GM18505 (cell line): ENCODE data around the gene CLIP1.
"Not testable (repeated sequence)": the region's sequence is repeated elsewhere in the genome, so short reads cannot be mapped to it uniquely, and the experiment has no call there.

Experiments used
- ATAC-seq: cut with Tn5 transposase; IDR thresholded peaks from one replicate; pipeline ENCODE4 v1.9.1; 2021; ENCODE audit not compliant: unreplicated experiment
- POLR2A ChIP-seq: IDR thresholded peaks from 4 replicates; pipeline ENCODE4 v1.6.1; 2011; ENCODE audit warnings: borderline replicate concordance; ENCODE audit not compliant: insufficient read depth, insufficient read length; ENCODE audit errors: extremely low read depth

The CLIP1 gene

DNA sequence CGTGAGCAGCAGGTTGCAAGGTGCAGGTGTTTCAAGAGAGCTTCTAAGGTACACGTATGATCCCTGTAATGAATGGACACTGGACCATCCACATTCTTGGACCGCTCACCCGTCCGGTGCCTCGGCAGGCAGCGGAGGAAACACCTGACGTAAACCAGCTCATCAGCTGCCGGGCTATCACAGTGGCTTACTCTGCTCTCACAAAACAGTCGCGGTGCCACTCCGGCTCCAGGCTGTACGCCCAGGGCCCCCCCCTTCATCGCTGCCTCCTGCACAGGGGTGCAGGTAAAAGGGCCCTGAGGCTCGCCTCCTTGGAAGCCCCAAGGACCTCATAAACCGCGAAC is 156.6 kb downstream of the CLIP1 start:
- TF ChIP-seq POLR2A: no peak
- peak; percentile 26 for ATAC-seq

DNA sequence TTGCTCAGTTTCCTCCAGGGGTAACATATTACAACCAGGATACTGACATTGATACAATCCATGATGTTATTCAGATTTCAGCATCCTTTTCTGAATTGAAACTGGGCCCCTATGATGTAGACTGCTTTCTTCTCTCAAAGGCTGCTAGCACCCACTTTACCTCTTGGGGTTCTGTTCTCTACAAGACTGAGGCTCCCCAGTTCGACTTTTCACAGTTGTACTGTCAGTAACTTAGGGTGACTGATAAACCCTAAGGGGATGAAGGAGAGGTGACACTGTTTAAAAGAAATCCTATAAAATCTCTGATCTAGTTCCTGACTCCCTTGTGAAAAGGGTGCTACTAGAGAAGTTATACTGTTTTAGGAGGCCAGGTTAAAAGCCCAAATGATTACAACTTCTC is 157.0 kb downstream of the CLIP1 start:
- no peak for ATAC-seq
- no peak for TF ChIP-seq POLR2A

DNA sequence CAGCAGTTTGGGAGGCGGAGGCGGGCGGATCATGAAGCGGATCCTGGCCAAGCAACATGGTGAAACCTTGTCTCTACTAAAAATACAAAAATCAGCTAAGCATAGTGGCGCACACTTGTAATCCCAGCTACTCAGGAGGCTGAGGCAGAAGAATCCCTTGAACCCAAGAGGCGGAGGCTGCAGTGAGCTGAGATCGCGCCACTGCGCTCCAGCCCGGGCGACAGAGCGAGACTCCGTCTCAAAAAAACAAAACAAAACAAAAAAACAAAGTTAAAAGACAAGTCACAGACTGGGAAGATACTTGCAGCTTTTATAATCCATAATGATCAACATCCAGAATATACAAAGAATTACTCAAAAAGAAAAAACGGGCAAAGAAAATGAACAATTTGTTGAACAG is 161.7 kb downstream of the CLIP1 start:
- ATAC-seq: not testable (repeated sequence)

DNA sequence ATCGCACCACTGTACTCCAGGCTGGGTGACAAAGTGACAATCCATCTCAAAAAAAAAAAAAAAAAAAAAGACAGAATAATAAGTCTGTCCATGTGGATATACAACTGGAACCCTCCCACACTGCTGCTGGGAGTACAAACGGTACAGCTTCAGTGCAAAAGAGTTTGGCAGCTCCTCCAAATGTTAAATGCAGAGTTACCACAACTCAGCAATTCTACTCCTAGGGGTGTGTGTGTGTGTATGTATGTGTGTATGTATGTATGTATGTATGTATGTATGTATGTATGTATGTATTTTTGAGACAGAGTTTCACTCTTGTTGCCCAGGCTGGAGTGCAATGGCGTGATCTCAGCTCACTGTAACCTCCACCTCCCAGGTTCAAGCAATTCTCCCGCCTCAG is 163.5 kb downstream of the CLIP1 start:
- not testable (repeated sequence) for ATAC-seq

DNA sequence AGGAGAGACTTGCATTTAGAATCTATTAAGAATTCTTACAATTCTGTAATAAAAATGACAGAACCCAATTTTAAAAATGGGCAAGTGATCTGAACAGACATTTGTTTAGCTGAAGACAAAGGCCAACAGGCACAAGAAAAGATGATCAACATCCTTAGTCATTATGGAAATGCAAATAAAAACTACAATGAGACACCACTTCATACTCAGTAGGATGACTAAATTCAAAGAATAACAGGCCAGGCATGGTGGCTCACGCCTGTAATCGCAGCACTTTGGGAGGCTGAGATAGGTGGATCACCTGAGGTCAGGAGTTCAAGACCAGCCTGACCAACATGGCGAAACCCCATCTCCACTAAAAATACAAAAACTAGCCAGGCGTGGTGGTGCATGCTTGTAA is 164.0 kb downstream of the CLIP1 start:
- ATAC-seq: not testable (repeated sequence)

DNA sequence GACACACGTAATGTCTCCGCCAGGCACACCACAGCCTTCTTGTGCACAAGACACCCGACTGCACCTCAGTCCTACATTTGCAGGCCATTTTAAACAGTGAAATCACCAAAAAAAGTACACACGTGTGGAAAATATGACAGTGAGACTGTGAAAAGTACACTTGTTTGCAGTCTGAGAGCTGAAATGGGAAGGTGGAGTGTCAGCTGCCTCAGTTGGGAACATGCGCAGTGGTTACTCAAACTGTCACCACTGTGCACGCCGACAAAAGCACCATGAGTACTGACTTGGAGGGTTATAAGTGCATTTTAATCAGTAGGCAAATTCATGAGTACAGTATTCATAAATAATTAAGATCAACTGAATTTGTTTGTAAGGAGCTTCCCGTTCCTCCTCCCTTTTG is 171.9 kb downstream of the CLIP1 start:
- ATAC-seq: no peak
- TF ChIP-seq POLR2A: no peak

DNA sequence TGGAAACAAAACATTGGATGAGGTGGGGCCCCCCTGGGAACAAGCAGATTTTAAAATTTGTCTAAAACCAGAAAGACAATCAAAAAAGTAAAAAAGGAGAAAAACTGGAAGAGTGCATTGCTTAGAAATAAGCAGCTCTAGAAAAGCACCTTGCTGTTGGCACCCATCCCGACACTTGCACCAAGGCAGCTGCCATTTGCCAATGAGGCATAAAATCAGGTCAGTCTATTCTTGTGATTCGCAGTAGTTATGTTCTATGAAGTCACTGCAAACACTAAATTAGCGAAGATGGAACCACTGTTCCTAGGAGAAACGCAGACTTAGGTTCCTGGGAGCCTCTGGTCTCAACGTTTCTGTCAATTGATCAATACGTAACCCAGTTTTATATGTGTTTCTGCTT is 172.4 kb downstream of the CLIP1 start:
- no peak for ATAC-seq
- TF ChIP-seq POLR2A: no peak

DNA sequence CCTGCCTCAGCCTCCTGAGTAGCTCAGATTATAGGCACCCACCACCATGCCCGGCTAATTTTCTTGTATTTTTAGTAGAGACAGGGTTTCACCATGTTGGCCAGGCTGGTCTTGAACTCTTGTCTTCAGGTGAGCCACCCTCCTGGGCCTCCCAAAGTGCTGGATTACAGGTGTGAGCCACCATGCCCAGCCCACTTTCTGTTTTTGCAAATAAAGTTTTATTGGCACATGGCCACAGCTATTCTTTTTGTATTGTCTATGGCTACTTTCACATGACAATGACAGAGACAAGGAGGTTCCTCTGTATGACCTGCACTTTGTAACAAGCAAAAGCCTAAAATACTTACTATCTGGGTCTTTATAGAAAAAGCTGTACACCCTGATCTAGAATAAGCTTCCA is 176.9 kb downstream of the CLIP1 start:
- no peak for ATAC-seq
- no peak for TF ChIP-seq POLR2A

DNA sequence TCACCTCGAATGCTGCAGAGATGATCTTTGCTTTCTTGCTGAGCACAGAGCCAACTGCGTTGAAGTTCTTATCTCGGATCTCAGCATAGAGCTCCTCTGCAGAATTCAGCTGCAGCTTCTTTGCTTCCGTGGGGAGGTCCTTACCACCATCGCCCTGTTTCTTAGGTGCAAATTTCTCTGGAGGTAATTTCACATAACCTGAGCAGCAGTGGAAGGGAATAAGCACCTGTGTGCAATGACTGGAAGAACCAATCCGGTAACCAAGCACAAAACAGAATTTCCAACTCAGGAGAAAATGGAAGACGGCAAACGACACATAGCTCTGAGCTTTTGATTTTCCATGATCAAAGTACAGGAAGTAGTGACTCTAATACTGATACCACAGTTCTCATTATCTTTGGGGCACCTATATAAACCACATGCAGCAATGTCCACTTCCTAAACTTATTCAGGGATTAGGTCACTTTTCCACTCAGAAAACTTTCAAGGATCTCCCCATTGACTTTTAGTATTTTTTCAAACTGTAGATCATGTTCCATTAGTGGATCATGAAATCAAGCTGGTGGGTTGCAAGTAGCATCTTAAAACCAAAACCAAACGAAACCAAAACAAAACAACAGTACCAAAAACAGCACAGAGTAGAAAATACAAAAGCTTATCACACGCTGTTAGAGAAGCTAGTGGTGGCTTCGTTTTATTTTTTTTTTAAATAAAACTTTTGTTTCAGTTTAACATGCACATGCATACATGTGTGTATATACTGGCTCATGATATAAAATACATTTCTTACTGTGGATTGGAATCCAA is 177.7 kb downstream of the CLIP1 start:
- no peak for ATAC-seq
- TF ChIP-seq POLR2A: no peak

DNA sequence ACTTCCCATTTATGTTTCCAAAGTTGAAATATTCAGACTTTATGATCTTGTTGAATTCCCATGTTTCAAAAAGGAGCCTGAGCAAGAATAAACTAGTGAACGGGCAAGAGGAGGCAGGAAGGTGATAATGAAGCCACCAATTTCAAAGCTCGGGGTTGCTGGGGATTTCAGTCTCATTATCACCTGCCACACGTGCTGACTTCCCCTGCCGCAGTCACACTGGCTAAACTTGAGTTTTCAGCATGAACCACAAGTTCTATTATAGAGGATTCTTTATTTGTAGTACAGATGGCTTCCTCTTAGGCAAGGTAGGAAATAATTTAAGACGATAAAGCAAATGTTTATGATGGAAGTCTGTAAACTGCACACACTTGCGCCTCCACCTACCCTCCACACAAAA is 178.5 kb downstream of the CLIP1 start:
- TF ChIP-seq POLR2A: no peak
- no peak for ATAC-seq

DNA sequence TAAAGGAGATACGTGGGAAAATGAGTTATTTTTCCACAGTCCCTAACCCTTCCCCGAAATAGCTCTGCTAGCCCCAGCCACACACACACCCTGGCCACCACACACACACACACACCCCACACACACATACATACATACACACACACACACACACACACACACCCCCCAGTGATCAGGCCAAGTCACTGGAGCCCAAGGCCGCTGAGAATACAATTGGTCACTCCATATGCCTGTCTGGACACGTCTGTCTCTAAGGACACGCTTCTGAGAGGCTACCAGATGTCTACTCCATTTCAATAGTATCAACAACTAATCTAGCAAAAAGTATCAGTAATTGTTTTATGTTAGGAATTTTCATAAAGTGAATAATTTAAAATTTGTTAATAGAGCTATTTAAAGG is 183.6 kb downstream of the CLIP1 start:
- TF ChIP-seq POLR2A: no peak
- ATAC-seq: no peak

DNA sequence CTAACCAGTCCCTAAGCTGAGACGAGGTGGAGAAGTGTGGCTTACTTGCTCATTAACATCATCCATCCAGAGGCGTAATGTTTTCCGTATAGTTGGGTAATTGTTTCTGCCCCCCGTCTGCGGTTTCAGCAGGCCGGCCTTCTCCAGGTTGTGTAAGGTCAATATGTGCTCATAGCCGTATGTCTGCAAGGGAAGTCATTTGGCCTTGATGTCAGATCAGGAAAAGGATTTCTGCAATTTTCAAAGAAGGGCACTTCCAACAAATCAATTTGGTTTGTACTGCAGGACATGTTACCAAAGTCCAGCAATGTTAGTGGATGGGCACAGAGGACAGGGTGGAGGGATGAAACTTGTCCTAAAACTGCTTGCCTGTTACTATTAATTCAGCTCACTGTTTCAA is 186.7 kb downstream of the CLIP1 start:
- no peak for TF ChIP-seq POLR2A
- ATAC-seq: no peak

DNA sequence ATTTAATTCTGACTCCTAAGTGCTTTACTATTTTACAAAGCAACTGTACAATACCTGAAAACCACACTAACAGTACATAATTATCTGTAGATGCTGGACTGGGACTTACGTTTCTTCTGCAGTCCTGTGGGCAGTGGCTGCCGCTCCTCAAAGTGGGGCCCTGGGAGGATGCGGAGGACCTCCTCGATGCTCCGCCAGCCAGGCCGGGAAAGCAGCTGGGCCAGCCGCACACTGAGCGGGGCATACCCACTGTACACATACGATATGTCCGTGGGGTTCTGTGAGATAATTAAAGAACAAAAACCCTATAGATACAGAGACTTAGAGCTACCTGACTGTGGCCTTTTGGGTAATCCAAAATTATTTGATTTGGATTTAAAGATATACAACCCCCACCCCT is 189.8 kb downstream of the CLIP1 start:
- no peak for ATAC-seq
- no peak for TF ChIP-seq POLR2A

DNA sequence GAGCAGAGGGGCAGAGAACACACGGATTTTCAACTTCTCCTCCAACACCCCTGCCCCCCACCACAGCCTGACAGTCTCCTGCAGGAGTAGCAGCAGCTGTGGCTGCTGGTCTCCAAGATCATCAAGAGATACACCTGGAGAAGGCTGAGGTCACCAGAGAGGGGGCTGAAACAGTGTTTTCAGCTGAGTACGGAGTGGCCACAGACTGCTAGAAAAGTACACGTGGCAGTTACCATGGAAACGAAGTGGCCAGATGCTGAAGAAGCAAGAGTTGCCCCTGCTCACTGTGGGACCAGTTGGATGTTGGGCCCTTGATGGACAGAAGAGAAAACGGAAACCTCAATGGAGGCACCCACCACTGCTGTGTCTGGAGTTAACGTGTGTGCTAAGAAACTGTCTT is 191.7 kb downstream of the CLIP1 start:
- no peak for ATAC-seq

DNA sequence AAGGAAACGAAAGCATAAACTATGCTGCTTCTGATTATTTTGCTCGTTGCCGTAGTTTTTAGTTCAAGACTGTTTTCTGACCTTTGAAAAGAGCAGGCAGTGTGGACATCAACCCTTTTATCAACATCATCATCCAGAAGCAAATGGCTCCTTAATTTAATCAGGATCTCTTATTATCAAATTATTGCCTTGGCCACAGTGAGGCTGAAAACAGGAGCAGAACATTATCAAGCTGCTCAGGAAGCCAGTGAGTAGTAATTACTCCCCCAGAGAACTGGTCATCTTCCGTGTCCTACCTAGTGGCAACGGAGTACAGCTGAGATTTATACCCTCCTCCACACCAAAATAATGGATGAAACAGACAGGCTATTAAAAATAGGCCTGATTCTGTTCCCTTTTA is 194.4 kb downstream of the CLIP1 start:
- TF ChIP-seq POLR2A: no peak
- ATAC-seq: no peak

More for the DNA sequence above, 191.7 kb downstream of the CLIP1 start:
- TF ChIP-seq POLR2A: no peak
